Raji (cell line): ENCODE measurements around the gene BACH2.

ENCODE experiments used
- POLR2A ChIP-seq: IDR thresholded peaks from 2 replicates; pipeline ENCODE4 v1.6.1; 2011; ENCODE audit warnings: low read depth, low read length, control low read depth; ENCODE audit not compliant: insufficient read depth

Gene BACH2

DNA sequence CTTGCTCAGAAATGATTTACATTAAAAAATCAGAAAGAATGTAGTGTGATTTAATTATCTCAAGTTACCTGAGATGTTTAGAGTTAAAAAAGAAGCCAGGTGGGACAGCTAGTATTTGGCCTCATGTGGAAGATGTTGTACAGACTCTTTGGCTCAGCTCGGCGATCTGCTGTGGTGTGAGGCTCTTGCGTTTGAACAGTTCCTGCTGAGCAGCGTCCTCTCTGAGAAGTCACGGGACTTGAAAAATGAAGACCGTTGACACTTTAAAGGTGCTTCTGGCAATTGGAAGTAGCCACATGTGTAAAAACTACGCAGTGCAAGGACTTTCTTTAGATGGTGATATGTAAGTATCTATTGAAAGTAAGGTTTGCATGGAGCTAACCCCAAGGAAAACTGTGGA, 169.0 kb downstream of the BACH2 start:
- TF ChIP-seq POLR2A, result no peak

DNA sequence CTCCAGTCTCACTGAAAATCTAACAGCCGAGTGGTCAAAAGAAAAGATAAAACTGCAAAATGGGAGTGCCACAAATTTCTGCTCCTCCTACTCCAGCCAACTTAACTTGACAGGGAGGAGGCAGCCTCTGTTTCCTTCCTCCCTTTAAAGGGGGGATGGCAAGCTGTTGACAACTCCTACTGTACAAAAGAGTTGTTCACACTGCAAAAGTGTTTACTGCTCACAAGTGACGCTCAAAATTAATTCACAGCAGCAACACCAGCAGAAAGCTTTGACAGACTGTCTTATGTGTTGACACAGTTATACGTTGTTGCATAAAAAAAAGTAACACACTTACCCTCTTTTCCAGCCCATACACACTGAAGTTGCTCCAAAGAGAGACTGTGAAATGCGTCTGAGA, 169.8 kb downstream of the BACH2 start:
- no peak for TF ChIP-seq POLR2A

DNA sequence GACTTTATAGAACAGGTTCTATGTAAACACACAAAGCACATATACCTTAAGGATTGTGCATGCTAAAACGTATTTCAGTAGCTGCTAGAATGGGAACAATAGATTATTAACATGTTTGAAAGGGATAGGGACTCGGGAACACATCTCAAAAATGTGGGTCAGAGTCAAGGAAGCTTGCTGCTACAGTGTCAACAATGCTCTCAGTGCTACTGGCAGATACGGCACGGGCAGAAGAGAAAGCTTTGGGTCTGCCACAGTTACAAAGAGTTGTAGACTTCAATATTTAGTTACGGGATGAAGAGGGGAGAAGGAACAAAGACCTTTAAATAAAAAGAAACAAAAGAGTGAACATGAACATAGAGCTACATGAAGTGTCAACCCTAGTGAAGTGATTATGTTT, 170.5 kb downstream of the BACH2 start:
- no peak for TF ChIP-seq POLR2A

DNA sequence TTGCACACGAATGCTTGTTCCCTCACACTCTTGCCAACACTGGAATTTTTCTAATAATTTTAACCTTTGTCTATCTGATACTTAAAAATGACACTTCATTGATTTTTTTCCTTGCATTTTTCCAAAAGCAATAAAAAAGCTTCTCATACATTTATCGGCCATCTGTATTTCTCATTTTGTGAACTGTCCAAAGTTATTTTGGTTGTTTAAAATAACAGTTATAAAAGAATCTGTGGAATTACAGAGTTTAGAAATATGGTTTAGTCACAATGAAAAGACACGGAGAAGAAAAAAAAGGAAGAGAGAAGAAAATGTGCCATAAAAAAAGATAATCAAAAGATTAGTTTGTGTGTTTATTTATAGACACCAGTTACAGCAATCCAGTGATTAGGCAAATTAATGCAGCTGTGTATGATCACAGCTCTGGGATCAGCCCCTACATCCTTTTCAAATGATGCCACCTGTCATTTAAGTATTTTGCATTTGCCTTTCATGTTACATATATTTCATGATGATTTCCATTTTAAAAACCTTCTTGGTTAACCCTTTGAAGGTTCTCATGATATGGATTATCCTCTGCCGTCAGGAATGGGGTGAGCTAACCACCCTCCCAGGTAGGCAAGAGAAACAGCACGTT, 171.7 kb downstream of the BACH2 start:
- no peak for TF ChIP-seq POLR2A

DNA sequence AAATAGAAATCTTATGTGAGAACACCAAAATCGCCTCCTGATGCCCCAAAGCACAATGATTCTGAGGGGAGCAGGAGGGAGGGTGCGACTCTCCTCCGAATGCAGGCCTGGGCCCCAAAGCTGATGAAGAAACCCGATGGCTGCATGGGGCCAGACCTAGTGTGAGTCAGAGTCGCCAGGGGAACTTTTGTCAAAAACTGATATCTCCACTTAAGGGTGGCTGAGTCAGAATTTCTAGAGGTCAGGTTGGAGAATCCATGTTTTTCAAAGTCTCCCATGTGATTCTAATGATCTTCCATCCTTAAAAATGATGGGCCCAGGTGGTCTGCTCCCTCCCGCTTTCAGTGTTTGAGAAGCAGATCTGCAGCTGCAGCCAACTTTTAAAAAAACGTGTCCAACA, 172.8 kb downstream of the BACH2 start:
- no peak for TF ChIP-seq POLR2A

DNA sequence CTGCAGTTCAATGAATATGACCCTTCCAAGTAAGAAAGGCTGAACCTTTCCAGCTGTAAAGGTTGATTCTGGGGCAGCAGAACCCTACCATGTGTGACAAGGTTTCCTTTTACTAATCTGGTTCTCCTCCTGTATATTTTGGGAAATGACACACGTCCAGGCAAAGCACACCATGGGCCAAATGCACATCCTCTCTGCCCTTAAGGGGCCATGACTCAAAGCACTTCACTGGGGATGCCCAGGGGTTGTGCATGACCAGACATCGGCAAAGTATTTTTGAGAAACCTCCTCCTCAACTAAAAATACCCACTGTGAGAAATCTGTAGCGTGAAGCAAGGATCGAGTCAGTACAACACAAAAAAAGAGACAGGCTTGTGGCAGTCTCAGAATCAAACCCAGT, 174.7 kb downstream of the BACH2 start:
- no peak for TF ChIP-seq POLR2A

DNA sequence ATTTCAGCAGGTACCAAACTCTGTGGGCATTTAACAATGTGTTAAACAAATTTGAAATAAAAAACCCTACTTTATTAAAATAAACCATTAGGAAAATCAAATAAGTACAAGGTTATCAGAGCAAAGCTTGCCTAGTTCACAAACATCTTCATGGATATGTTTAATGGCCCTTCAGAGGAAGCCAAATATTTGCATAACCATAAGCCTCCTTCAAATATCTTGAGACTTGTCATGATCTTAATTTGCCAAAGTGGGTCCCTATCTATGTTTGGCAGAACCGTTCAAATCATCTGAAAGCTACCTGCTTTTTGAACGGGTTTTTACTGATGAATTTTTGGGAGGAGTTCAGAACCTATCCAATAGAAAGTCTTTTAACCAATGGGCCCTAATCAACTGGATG, 176.3 kb downstream of the BACH2 start:
- no peak for TF ChIP-seq POLR2A

DNA sequence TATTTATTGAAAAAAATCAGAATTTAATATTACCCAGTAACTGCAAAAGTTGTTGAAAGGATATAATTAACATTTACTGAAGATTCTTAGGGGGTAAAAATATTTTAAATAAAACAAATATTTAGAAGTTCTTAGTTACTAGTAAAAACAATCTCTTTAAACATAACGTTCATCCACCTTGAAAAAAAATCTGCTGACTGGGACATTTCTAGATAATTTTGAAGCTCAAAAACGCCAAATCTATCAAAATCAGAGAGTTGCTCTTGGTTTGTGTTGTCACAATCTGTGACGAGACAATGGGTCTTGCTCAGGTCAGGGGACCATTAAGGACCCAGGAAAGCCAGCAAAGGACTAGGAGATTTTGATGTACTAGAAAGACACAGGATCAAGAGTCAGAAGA, 177.0 kb downstream of the BACH2 start:
- TF ChIP-seq POLR2A, result no peak

DNA sequence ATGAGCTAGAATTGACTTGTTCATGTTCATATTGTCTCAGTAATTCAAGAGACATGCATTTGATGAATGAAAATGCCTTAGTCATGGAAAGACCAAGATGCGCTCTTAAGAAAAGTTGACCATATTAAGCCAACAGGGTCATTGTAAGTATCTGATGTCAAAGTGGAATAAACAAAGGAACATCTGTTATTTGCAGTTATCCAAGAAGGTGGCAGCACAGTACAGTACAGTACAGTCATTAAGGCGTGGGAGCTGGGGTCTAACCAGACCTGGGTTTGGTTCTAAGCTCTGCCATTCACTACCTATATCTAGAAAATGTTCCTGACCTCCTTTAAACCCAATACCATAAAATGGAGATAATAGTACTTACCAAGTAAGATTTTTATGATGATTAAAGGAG, 178.1 kb downstream of the BACH2 start:
- no peak for TF ChIP-seq POLR2A

DNA sequence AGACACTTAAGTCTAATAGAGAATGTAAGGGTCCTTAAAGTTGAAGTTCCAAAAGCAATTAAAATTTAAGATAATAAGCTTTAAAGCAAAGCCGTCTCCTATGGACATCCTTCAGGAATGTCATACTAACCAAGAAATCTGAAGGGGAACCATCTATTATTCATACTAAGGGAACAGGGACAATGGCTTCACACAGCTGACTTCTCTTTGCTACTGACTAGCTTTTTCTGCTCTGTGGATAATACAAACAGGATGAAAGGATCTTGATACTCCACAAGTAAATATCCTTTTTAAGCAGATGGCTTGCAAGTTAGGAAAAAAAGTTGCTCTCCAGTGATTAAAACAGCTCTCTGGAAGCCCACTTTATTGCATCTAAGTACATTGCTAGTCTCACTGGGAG, 178.6 kb downstream of the BACH2 start:
- no peak for TF ChIP-seq POLR2A

DNA sequence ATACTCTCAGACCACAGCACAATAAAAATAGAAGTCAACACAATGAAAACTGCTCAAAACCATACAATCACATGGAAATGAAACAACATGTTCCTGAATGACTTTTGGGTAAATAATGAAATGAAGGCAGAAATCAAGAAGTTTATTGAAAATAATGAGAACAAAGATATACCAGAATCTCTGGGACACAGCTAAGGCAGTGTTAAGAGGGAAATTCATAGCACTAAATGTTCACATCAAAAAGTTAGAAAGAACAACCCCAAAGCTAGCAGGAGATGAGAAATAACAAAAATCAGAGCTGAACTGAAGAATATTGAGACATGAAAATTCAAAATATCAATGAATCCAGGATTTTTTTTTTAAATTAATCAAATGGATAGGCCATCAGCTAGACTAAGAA, 183.3 kb downstream of the BACH2 start:
- TF ChIP-seq POLR2A, result no peak

DNA sequence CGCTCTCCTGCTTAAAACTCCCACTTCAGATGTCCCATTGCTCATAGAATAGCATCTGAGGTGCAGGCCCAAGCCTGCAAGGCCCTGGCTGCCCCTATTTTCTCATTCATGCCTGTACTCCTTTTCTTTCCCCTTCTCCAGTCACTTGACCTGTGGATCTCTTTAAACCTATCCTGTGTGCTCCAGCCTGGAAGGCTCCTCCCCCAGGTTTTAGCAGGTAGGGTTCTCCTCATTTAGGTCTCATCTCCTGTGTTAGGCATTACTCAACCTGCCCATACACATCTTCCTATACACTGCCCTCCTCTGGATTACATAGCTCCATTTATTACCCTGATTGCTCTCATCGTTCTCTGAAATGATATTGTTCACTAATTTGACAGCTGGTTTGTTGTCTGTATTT, 185.3 kb downstream of the BACH2 start:
- no peak for TF ChIP-seq POLR2A

DNA sequence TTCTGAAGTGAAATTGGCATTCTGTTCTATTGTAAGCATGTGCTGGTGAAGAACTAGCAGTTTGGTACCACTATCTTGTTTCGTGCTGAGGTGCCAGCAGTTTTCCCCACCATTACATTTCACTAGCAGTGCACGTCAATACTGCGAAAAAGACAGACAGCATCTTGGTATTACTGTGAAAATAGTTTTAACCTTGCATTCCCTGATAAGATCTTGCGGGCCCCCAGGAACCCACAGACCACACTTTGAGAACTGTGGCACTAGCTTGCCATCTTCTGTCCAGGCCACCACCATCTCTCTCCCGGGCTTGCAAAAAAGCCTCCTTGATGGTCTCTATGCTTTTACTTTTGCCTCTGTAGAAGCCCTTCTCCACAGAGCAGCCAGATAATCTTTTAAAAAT, 185.7 kb downstream of the BACH2 start:
- TF ChIP-seq POLR2A, result no peak

DNA sequence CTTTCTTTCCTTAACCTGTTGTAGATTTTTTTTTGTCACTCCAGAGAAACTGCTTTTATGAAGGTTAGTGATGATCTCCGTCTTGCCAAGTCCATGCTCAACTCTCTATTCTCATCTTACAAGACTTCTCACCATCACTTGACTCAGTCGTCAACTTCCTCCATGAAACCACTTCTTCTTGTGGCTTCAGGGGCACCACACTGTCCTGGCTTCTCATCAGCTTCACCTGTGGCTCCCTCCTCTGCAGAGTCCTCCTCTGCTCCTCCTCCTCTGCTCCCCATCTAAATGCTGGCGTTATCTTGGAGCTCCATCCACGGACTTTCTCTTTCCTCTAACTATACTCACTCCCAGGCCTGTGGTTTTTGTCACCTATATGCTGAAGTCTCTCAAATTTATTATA, 187.5 kb downstream of the BACH2 start:
- no peak for TF ChIP-seq POLR2A

DNA sequence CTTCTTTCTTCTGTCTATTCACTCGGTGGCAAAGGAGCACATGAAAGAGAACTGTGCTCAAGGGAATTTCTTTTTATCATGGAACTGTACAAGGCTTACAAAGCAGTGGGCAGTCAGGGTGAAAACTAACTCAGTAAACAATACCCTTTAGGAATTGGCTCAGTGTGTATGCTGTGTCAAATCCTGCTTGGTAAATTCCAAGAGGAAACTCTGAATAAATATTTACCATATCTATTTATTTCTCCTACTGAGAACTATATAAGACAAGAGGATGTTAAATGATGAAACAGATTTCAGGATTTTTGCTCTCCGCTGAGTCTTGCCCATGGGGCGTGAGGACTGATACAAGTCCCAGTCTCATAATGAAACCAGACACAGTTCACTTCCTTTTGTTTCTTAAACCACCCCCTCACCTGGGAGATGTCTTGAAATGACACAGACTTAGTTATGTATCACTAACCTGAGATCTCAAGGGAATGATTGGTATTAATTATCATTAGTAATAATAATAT, 188.8 kb downstream of the BACH2 start:
- TF ChIP-seq POLR2A, result no peak

DNA sequence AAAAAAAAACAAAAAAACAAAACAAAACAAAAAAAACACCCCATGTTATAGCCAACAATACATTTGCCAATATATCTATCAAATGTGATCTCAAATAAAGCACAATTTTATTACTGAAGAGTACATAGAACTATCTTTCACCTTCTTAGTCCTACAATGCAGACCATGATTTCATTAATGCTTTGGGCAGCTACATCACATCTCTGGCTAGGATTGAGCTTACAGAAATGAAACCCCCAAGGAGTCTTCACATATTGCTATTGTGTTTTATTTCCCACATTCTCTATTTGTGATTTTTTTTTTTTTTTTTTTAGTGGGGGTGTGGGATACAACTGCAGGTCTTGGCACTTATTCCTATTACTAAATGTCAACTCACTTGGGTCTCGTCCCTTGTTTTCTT, 189.3 kb downstream of the BACH2 start:
- no peak for TF ChIP-seq POLR2A

DNA sequence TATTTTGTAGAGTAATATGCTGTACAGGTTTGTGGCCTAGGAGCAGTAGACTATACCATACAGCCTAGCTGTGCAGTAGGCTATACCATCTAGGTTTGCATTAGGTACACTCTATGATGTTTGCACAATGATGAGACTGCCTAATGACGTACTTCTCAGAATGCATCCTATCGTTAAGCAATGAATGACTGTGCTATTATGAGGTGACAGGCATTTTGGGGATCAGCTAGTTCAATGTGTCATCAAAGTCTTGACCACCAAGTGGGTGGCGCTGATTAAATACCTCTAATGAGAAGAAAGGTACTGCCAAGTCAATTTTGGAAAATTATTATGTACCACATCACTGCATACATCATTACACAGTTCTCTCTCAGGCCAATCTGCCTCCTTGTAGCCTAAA, 190.2 kb downstream of the BACH2 start:
- TF ChIP-seq POLR2A, result no peak
